HL-60 (cell line): ENCODE results near the gene CIC.
A peak's percentile ranks its signal among the peaks of the same experiment; 100 is the strongest.

Source experiments
- DNase-seq, 2 experiments: peaks; one replicate each; pipeline ENCODE4 v3.0.0-alpha.2; 2010 to 2020; ENCODE audit warnings: low read depth in 1 of 2, low spot score in 1 of 2
- H3K27ac ChIP-seq: fragments of 250-450 bp; sonication (Bioruptor Pico); replicated peaks from 2 replicates; pipeline ENCODE4 v1.5.1; 2020; ENCODE audit warnings: mild to moderate bottlenecking, moderate library complexity
- H3K27me3 ChIP-seq: fragments of 250-450 bp; sonication (Bioruptor Pico); 2 replicates; pipeline ENCODE4 v1.5.1; 2021; ENCODE audit warnings: mild to moderate bottlenecking, moderate library complexity; ENCODE audit not compliant: insufficient read depth, poor library complexity, severe bottlenecking
- H3K4me3 ChIP-seq: replicated peaks from 2 replicates; pipeline ENCODE4 v1.5.1; 2011; ENCODE audit warnings: mild to moderate bottlenecking, control low read depth, low read length; ENCODE audit not compliant: insufficient read depth
- GABPA ChIP-seq: IDR thresholded peaks from 2 replicates; pipeline ENCODE4 v1.6.1; 2012; ENCODE audit warnings: low read depth
- POLR2AphosphoS5 ChIP-seq: IDR thresholded peaks from 2 replicates; pipeline ENCODE4 v1.6.1; 2012; ENCODE audit warnings: low read depth
- SPI1 ChIP-seq: IDR thresholded peaks from 2 replicates; pipeline ENCODE4 v1.6.1; 2012; ENCODE audit warnings: low read depth, mild to moderate bottlenecking, borderline replicate concordance
- TF ChIP-seq, protein P1 (sequence below): IDR thresholded peaks from one replicate; pipeline ENCODE4 v1.5.1; 2011; ENCODE audit warnings: low read length, control low read depth, inconsistent platforms; ENCODE audit not compliant: insufficient read depth
- TF ChIP-seq, protein P2 (sequence below): IDR thresholded peaks from 2 replicates; pipeline ENCODE4 v1.6.1; 2012; ENCODE audit warnings: low read depth; ENCODE audit not compliant: insufficient replicate concordance

Gene CIC

DNA sequence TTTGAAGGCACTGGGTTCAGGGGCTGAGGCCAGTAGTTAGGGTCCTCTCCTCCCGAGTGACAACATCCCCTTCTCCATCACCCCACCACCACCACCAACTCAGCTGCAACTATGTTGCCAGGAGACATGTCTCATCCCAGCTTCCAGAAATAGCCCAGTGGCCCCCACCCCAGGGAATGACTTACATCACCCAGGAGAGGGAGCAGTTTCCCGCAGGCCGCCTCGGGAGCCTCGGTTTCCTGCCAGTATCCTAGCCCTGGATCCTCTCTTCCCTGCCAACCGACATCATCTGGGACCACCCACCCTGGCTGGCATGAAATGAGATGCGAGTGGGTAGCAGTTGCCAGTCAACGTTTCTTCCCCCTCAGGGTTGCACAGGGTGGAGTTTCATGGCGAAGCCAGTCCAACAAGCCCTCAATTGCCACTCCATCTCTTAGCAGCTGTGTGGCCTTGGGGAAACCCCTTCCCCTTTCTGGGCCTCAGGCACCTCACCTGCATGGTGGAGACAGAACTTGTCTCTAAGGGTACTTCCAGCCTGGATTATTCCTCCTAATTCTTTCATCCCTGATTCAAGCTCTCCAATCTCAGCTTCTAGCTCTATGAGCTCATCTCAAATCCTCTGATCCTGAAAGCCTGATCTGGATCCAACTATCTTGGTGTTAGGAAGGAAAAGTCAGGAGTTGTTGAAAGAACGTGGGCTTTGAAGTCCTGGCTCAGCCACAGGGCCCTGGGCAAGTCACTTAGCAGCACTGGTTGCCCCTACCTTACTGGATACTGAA is 22.7 kb upstream of the CIC start:
- no peak overlapping the region for H3K27ac ChIP-seq
- H3K4me3 ChIP-seq, result no peak overlapping the region
- DNase-seq, result peak in 1 of 2 experiments; percentile 16
- TF ChIP-seq, protein P1, sequence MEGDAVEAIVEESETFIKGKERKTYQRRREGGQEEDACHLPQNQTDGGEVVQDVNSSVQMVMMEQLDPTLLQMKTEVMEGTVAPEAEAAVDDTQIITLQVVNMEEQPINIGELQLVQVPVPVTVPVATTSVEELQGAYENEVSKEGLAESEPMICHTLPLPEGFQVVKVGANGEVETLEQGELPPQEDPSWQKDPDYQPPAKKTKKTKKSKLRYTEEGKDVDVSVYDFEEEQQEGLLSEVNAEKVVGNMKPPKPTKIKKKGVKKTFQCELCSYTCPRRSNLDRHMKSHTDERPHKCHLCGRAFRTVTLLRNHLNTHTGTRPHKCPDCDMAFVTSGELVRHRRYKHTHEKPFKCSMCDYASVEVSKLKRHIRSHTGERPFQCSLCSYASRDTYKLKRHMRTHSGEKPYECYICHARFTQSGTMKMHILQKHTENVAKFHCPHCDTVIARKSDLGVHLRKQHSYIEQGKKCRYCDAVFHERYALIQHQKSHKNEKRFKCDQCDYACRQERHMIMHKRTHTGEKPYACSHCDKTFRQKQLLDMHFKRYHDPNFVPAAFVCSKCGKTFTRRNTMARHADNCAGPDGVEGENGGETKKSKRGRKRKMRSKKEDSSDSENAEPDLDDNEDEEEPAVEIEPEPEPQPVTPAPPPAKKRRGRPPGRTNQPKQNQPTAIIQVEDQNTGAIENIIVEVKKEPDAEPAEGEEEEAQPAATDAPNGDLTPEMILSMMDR, result no peak
- TF ChIP-seq, protein P2, sequence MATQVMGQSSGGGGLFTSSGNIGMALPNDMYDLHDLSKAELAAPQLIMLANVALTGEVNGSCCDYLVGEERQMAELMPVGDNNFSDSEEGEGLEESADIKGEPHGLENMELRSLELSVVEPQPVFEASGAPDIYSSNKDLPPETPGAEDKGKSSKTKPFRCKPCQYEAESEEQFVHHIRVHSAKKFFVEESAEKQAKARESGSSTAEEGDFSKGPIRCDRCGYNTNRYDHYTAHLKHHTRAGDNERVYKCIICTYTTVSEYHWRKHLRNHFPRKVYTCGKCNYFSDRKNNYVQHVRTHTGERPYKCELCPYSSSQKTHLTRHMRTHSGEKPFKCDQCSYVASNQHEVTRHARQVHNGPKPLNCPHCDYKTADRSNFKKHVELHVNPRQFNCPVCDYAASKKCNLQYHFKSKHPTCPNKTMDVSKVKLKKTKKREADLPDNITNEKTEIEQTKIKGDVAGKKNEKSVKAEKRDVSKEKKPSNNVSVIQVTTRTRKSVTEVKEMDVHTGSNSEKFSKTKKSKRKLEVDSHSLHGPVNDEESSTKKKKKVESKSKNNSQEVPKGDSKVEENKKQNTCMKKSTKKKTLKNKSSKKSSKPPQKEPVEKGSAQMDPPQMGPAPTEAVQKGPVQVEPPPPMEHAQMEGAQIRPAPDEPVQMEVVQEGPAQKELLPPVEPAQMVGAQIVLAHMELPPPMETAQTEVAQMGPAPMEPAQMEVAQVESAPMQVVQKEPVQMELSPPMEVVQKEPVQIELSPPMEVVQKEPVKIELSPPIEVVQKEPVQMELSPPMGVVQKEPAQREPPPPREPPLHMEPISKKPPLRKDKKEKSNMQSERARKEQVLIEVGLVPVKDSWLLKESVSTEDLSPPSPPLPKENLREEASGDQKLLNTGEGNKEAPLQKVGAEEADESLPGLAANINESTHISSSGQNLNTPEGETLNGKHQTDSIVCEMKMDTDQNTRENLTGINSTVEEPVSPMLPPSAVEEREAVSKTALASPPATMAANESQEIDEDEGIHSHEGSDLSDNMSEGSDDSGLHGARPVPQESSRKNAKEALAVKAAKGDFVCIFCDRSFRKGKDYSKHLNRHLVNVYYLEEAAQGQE, result no peak
- TF ChIP-seq POLR2AphosphoS5 (no peak; the same call in 1 of the 2 replicates), SPI1 (no peak), GABPA (no peak)
- H3K27me3 ChIP-seq, result no peaks in the 10 kb centered on the region

DNA sequence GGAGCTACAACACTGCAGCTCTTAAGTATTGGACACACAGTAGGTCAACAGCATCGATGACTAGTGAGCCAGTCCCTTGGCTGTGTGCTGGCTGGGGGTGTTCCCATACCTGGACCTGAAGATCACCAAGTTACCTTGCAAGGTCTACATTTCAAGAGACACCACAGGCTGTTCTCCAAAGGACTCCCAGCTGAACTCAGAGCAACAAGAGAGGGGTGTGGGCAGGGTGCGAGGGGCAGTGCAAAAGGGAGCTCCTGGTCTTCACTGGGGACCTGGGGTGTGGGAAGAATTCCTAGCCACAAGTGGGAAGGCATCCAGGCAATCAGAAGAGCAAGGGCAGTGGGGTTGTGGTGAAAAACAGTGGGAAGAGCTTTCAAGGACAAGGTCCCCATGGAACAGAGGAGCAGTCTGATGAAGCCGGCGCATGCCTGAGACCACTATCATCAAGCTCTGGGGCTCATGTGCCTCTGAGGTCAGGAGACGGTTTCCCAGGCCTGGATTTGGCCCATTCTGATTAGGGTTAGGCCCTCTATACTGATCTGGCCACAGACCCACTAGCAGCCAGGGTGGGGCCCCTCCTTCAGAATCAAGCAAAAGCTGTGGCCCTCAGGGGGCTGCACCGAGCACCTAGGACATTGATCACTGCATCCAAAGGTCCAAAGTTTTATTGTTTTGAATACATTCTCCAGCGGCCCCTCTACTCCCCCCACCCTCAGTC is 22.0 kb upstream of the CIC start:
- no peak for DNase-seq
- H3K27ac ChIP-seq, result no peak overlapping the region
- no peak for TF ChIP-seq GABPA
- no peak for TF ChIP-seq SPI1
- TF ChIP-seq, protein P2, result no peak
- TF ChIP-seq POLR2AphosphoS5, result 0 out of 2 replicates have a peak, but pooled peaks have one; percentile 2
- no peak overlapping the region for H3K4me3 ChIP-seq
- no peaks in the 10 kb centered on the region for H3K27me3 ChIP-seq

DNA sequence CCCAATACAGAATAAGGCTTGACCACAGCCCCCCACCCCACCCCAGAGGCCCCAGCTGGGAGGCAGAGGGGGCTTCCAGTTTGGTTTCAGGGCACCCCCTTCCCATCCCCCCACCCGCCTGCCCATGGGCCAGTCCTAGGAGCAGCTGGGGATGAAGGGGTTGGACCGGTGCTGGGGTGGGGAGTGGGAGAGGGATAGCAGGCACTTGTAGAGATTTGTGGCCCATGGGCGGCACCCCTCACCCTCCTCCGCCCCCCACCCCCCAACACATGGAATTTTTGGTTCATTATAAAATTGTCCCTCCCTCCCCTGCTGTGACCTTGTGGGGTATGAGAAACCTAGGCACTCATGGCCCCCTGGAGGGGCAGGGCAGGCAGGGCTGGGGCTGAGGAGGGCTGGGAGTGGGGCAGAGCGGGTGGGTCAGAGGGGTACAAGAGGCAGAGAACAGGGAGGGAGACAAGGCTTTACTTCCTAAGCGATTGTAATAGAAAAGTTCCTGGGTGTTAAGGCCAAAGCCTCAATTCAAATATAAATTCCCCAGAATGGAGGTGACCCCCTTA is 21.3 kb upstream of the CIC start:
- Histone ChIP-seq H3K4me3 (no peak overlapping the region), H3K27me3 (no peaks in the 10 kb centered on the region), H3K27ac (no peak overlapping the region)
- TF ChIP-seq SPI1, result no peak
- DNase-seq, result no peak

DNA sequence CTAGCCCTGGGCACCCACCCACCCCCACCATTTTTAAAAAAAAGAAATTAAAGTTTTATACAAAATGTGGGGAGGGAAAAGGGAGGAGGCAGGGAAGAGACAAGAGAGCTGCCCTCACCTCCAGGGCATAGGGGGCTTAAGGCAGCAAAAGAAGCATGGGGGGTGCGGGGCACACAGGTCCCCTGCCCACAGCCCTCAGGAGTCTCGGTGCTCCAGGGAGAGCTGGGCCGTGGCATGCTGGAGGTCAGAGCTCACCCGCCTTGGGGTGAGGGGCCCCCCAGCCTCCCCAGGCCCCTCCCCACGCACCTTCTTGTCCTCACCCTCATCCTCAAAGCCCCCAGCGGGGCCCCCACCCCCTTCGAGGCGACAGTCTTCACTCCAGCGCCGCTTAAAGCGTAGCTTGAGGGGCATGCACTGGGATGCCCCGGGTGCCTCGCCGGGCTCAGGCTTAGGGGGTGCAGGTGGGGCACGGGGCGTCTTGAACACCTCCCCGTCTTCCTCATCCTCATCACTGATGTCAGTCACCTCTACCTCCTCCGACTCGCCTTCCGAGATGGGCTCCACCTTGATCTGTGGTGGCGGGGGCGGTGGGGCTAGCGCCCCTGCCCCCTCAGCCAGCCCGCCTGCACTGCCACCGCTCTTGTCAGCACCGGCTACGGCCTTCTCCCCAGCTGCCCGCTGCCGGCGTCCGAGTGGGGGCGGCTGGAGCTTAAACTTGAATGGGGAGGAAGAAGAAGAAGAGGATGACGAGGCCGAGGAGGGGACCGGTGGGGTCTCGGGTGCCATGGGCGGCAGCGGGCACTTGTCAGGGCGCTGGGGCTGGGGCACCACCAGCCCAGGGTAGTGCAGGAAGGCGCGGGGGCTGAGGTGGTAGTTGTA is 20.5 kb upstream of the CIC start:
- TF ChIP-seq POLR2AphosphoS5, result peak; percentile 17; the same call in 1 of the 2 replicates
- TF ChIP-seq, protein P1, result no peak
- Histone ChIP-seq H3K4me3 (no peak overlapping the region), H3K27ac (no peak overlapping the region), H3K27me3 (no peaks in the 10 kb centered on the region)
- no peak for DNase-seq
